IPS-NIHi7 (cell line): ENCODE measurements around the gene EIF4G1.

Source experiments
- DNase-seq: peaks from one replicate; pipeline ENCODE4 v3.0.0; 2012; ENCODE audit warnings: mixed read lengths; ENCODE audit errors: extremely low spot score

Gene EIF4G1

GRCh38 chr3:184350618-184351017 is 36.2 kb downstream of the EIF4G1 start:
- DNase-seq, result no peak

GRCh38 chr3:184351511-184352148 is 37.2 kb downstream of the EIF4G1 start:
- DNase-seq, result peak; percentile 24

GRCh38 chr3:184352149-184352785 is 37.9 kb downstream of the EIF4G1 start:
- no peak for DNase-seq

- DNase-seq, result no peak
These were observed 38.6 kb downstream of the EIF4G1 start for GRCh38 chr3:184352897-184353545.

- DNase-seq, result no peak
These were observed 39.1 kb downstream of the EIF4G1 start for GRCh38 chr3:184353546-184353941.

DNA sequence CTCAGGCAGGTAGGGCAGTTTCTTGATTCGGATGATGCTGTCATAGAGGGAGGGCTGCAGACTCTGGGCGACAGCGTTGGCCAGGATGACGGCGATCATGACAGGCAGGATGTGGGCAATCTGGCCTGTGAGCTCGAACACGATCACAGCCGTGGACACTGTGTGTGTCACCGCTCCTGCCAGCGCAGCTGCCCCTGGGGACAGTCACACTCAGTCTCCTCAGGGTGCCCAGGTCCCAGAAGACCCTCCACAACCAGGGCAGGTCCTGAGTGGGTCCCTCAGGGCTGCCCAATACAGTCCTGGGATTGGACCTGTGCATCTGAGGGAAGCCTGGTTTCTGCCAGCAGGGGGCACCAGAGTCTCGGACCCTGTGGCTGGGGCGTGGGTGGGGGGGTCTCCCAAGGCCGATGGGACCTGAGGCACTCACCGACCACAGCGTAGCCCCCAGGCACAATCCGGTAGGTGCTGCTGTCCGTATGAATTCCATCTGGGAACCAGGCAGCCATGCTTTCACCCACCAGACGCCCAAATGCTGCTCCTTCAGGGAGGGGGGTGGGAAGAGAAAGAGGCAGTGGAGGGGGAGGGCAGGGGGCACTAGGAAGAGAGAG is 39.8 kb downstream of the EIF4G1 start:
- peak; percentile 68 for DNase-seq

DNA sequence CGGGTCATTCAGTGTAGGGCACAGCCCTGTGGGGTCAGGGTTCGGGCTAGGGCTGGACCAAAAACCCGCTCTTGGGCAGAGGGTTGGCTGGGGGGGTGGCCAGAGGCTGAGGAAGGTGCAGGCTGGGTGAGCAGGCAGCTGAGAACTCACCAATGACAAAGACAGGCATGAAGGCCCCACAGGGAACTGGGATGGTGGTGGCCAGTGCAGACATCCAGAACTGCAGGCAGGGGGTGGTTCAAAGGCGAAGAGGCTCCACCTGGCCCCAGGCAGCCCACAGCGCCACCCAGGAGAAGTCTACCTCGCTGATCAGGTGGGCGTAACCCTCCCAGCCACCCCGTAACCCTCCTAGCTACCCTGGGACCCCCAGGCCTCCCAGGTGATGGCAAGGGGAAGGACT is 40.3 kb downstream of the EIF4G1 start:
- no peak for DNase-seq

GRCh38 chr3:184355261-184356040 is 41.0 kb downstream of the EIF4G1 start:
- no peak for DNase-seq

- DNase-seq, result no peak
These were observed 43.1 kb downstream of the EIF4G1 start for GRCh38 chr3:184357248-184358123.

DNA sequence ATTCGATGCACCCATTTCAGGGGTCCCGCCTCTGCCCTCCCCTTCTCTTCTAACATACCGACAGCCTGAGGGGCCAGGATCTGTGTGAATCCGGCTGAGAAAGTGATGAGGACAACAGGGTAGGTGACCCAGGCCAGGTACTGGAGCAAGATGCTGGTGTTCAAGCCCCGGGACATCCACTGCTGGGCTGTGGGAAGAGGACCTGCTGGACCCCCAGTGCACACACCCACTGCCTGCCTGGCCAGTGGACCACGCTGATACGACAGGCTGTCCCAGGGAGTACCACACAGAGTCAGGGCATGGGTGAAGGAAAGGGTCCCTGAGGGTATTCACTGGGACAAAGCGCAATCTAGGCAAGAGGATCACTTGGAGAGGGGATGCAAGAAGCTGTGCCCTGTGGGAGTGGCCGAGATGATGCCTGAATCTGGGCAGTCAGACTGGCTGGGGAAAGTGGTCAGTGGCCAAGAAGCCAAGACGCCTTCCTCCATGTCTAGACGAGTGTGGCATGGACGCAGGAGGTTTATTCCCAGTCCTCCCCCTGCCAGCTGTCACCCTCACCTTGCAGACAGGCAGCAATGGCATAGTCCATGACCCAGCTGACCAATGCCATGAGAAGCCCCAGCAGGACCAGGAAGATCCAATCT is 43.8 kb downstream of the EIF4G1 start:
- DNase-seq, result no peak

- no peak for DNase-seq
These were observed 44.5 kb downstream of the EIF4G1 start for GRCh38 chr3:184358921-184359350.

GRCh38 chr3:184359610-184360009 is 45.2 kb downstream of the EIF4G1 start:
- no peak for DNase-seq

DNA sequence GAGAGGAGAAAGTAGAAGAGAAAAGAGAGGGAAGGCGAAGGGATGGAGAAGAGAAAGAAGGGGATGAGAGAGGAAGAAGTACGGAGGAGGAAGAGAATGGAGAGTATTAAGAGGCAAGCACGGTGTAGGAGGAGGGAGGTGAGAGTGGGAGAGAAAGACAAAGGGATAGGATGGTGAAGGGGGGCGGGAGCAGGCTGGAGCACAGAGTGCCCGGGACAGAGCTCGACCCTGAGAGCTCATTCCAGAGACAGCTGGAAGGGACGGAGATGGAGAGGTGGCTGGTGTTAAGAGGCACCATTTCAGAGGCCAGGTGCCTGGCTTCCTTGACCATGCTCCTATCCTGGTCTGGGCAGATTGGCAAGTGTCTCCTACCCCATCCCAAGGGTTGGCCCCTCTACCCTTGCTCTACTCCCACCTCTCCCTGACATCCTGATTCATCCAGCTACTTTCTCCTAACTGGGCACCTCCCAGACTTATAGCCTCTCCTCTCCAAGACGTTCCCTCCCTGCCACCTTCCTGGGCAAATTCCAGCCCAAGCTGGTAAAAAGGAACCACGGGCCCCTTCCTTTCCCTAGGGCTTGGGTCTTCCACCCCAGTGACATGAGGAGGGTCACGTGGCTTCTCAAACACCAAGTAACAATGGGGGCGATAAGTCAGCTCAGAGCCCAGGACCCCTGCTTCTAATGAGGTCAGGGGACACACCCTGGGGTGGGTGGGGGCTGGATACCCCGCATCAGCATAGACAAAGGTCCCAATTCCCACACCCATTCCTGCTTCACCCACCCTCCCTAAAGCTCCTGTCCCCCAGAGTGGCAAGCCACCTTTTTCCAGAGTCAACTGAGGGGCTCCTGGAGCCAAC is 45.9 kb downstream of the EIF4G1 start:
- DNase-seq, result no peak

- no peak for DNase-seq
These were observed 46.6 kb downstream of the EIF4G1 start for GRCh38 chr3:184360929-184361531.

DNA sequence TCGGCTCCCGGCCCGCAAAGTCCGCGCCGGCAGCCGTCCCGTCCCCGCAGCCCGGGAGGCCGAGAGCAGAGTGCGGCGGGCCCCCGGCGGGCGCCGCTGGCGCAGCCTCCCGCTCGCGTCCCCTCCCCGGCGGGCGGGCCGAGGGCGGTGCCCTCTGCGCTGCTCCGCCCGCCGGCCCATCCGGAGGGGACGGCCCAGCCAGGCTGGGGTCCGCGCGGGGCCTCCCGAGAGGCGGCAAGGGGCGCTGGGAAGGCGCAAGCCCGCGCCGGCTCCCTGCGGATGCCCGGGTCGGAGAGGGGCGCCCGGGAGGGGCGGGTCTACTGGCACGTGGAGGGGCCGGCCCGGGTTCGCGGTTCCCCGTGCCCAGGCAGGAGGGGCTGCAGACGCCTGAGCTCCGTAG is 47.1 kb downstream of the EIF4G1 start, which contains the start of the genes CLCN2 and POLR2H:
Gene CLCN2, minus strand, starts transcription at position 74 of the 400 bp plus-strand sequence. CDS start 126 bp downstream, outside the sequence.
Gene POLR2H, plus strand, starts transcription at position 179 of the 400 bp plus-strand sequence. CDS start 1,783 bp downstream, outside the sequence.
- peak; percentile 66 for DNase-seq

DNA sequence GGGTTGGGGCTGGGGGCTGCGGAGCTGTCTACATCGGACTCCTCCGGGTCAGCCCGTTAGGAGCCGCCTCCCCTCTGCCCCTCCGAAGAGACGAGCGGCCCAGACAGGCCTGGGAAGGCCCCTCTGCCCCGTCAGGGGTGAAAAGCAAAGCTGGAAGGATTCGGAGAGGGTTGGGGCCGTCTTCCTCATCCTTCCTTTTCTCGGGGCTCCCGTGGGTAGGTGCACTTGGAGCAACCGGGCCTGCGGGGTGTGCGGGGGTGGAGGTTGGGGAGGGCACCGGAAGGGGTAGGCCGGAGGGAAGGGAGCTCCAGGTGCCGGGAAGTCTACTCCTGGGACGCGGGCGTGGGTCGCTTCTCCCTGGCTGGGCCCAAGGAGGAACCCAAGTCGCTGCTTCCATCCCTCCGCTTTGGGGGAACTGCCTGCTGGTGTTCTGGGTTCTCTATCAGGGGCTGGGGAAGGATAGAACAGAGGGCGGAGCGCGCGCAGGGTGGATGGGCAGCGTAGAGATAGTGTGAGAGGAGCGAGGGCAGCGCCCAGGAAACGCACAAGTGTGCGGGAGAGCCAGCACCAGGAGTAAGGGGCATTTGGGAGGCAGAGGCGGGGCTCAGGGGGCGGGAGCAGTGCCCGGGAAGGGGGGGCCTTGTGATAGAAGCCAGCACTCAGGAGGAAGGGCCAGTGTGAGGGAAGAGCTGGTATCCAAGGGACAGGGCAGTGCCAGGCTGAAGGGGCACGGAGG is 47.7 kb downstream of the EIF4G1 start:
- peak; percentile 35 for DNase-seq

DNA sequence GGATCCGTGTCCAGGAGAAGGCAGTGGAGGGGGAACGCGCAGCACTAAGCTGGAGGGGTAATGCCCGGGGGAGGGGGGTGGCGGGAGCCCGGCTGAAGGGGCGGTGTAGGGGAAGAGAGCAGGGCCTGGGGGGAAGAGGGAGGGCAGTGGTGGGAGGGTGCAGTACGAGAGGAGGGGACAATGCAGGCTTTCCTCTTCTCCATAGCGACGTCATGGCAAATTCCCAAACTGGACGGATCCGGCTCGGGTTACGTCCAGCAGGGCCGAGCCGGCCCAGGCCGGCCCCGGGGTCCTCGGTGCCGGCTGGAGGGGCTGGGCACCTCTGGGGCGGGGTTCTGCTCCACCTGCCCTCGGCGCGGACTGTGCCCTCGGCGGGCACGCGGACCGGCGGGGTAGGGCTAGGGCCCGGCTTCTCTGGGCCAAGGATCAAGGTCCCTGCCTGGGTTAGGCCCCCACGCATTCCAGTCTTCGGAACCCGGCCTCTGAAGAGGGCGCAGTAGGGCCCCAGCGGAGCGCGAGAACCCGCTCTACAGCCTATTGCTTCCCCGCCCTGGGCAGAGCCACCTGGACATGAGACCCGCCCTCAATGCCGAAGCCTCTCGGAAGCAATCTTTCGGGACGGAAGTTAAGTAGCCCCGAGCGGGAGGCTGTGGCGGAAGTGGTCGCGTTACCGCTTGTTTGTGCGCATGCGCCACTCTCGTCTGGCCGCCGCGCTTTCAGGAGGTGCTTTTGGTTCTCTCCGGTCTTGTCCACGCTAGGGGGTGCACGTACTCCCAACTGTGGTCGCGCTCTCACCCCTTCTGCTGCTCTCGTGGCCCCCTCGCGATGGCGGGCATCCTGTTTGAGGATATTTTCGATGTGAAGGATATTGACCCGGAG is 48.5 kb downstream of the EIF4G1 start:
- DNase-seq, result peak; percentile 95
